GM18858 (cell line): ENCODE results near the gene FGFBP3.
"Not testable (repeated sequence)": the region's sequence is repeated elsewhere in the genome, so short reads cannot be mapped to it uniquely, and the experiment has no call there.

Experiments
- ATAC-seq: cut with Tn5 transposase; IDR thresholded peaks from one replicate; pipeline ENCODE4 v1.9.1; 2021; ENCODE audit not compliant: unreplicated experiment

FGFBP3 gene

DNA sequence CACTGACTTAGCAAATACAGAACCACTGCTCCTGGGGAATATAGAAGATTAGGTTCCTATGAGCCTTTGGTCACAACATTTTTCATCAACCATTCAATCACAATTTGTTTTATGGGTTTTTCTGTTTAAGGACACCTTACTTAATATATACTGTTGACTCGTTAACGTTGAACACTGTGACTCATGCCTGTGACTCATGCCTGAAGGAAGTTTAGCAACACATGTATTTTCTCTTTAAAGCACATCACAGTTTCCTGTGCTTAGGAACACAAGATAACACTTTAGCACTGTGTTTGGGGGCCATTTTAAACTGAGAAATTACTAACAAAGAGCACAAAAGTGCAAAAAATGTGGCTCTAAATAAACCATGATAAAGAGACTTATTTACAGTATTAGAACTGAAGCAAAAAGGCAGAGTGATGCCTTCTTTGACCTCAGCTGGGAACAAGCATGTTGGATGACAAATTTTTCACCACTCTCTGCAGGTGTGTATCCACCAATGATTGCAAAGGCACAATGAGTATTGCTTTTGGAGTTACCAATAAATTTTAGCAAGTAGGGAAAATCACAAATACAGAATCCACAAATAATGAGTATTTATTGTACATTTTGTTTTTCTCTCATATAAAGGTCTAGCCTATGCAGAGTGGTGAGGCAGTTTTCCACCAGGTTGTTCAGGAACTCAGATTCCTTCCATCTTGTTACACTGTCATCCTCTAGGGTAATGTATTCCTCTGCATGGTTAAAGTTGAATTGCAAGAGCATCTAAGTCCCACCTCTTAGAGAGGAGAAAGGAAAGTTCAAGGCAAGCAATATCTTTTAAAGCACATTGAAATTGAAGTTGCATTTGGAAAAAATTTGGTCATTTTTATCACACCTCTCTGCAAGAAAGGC is 7.3 kb downstream of the FGFBP3 start:
- no peak for ATAC-seq

DNA sequence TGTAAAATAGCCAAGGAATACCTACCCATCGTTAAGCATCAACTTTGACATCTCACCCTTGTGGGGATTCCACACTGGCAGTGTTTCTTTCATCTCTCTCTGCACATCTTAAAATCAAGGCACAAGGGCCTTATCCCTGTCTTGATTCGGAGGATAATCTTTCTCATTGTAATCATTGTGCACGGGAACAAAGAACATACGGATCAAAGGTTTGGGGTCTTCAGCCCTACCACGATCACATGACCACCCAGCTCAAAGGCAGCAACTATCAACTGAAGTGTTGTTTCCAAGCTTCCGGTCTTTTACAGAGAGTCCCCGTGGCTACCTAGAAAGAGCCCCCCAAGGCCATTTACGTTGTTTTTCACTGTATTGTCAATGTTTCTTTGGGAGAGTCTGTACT is 11.9 kb downstream of the FGFBP3 start:
- ATAC-seq = no peak

DNA sequence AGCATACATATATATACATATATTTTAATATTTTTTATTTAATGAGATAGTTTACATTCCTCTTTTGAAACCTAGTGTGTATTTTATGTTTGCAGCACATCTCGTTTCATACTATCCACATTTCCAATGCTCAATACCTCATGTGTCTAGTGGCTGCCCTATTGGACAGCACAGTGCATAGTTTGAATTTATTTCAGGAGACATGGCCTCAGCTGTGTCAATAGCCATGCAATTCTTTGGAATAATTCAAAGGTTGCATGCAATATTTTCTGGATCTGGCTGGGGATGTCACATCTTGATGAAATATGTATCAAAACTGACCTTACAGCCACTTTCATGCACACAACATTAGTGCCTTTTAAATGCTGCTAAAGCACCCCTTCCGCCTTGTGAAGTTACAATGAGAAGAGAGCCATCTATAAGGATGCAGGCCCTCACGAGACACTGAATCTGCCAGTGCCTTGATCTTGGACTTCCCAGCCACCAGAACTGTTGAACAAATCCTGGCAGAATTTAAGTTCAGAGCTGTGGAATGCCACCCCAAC is 13.0 kb downstream of the FGFBP3 start:
- no peak for ATAC-seq

DNA sequence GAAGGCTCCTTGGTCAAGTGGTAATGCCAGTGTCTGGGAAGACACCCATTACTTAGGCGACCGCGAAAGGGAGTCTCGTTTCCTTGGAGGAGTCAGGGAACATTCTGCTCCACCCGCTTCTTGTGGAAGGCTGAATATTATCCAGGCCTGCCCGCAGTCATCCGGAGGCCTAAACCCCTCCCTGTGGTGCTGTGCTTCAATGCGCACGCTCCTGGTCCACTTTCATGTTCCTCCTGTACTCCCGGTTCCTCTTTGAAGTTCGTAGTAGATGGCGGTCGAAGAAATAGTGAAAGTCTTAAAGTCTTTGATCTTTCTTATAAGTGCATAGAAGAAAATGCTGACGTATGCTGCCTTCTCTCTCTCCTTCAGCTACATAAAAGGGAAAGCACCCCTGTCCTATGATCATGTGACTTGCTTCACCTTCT is 15.0 kb downstream of the FGFBP3 start:
- not testable (repeated sequence) for ATAC-seq

DNA sequence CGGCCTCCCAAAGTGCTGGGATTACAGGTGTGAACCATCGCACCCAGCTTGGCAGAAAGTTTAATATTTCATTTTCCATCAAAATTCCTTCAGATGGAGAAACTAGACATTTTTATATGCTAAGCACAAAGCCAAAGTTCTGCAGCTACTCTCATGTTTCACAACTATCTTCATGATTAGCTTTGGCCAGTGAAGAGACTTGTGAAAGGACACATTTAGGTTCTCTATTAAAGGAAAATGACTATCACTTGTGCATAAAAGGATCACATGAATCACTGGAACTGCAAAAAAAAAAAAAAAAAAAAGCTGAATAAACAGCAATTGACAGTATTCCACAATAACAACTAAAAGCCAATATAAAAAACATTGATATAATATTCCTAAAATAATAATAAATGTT is 16.2 kb downstream of the FGFBP3 start:
- no peak for ATAC-seq

DNA sequence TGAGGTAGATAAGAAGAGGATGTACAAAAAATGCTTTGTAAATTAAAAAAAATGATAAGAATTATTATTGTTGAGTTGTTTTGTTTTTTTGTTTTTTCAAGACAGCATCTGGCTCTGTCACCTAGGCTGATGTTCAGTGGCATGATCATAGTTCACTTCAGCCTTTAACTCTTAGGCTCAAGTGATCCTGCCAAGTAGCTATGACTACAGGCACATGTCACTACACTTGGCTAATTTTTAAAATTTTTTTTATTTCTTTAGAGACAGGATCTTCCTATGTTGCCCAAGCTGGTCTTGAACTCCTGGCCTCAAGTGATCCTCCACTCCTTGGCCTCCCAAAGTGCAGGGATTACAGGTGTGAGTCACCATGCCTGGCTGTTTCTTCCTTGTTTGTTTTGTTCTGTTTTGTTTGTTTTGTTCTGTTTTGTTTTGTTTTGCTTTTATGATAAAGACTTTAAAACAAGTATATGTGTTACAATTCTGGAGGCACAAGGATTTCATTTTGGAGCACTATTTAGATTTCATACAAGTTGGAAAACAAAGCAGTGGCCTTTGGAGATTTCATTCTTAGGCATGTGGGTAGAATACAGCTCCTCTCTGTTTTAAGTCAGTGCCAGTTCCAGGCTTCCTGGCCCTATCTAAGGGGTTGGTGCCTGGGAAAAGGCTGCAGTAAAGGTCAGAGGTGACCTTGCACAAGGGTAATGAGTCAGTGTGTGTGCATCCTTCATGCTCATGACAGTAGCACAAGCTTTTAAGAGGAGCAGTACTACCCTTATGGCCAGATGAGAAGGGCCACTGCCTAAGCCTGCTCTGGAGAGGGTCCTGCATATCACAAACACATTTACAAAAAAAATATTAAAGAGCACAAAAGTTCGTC is 17.9 kb downstream of the FGFBP3 start:
- ATAC-seq = no peak

DNA sequence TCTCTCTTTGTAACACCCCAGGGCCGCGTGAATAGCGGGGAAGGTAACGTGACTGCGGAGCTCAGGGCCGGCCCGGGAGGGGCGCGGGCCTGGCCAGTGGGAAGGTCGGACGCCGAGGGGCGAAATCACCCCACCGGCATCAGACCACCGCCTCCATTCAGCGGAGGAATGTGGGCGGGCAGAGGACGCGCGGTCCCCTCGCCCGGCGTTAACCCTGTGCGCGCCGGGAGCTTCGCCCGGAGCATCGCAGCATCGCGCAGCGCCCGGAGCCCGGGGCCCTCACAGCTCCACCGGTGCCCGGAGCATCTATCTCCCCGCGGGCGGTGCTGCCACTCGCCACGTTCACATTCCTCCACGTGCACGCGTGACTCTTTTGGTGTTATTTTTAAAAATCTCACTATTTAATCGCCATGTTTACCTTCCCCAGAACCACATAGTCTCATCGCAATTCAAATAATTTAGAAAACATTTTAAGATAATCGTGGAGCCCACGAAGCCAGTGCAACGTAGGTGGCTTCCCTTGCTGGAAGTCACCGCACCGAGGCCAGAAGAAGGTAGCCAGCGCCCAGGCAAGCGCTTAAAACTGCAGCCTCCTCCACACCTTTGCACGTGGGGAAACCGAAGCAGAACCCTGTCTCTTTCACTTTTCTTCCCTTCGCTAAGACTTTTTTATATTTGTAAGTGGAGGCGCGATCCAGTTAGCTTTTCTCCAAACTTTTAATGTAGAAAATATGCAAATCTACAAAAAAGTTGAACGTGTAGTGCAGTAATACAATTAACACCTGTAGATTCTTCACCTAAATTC is 21.8 kb downstream of the FGFBP3 start:
- ATAC-seq = no peak

DNA sequence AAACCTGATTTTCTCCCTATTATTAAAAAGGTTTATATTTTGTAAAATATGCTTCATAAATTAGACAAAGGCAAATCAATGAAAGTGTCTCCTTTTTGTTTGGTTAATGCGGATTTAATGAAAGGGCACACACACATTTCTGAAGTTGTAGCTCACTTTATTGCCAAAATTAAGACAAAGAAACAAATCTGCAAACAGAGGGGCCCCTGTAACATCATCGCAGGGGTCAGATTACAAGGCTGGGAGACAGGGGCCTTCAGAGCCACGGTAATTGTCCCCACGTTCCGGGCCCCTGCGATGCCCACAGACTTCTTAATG is 22.4 kb downstream of the FGFBP3 start:
- ATAC-seq = no peak

DNA sequence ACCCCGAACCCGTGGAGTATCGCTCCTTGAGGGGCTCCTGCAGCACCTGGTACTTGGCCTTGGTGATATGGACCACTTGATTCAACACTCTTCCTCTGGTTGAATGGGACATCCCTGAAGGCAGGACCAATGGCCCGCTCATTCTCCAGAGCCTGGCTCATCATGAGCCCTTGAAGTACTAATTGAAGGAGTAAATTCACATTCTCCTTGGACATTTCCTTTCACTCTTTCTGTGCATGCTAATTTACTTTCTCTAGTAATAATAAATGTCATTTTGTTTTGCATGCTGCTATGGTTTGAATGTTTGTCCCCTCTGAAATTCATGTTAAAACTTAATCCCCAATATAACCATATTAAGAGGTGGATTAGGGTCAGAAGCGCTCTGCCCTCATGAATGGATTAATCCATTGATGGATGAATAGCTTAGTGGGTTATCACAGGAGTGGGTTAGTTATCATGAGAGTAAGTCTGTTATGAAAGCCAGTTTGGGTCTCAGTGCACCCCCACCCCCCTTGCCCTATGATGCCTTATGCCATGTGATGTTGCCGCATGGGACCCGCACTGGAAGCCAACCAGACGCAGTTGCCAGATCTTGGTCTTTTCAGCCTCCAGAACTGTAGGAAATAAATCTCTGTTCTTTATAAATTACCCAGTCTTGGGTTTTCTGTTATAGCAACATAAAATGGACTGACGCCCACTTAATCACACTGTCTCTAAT is 23.8 kb downstream of the FGFBP3 start:
- ATAC-seq = no peak

DNA sequence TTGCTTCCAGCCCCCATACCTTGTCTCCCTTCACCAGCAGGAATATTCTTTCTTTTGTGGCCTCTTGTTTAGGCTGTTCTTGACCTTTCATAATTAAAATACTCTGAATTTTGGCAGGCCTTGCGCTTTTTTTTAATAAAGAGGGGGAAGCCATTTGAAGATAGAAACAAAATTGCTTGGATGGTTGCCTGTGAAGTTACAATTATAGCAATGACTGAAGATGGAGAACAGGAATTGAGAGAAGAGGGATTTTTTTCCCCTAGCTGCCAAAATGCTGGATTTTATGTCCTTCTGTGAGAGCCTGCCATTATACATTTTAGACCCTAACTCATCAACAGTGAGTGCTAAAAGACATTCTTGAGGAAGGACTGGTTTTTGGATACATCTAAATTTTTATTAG is 24.8 kb downstream of the FGFBP3 start:
- ATAC-seq = no peak

DNA sequence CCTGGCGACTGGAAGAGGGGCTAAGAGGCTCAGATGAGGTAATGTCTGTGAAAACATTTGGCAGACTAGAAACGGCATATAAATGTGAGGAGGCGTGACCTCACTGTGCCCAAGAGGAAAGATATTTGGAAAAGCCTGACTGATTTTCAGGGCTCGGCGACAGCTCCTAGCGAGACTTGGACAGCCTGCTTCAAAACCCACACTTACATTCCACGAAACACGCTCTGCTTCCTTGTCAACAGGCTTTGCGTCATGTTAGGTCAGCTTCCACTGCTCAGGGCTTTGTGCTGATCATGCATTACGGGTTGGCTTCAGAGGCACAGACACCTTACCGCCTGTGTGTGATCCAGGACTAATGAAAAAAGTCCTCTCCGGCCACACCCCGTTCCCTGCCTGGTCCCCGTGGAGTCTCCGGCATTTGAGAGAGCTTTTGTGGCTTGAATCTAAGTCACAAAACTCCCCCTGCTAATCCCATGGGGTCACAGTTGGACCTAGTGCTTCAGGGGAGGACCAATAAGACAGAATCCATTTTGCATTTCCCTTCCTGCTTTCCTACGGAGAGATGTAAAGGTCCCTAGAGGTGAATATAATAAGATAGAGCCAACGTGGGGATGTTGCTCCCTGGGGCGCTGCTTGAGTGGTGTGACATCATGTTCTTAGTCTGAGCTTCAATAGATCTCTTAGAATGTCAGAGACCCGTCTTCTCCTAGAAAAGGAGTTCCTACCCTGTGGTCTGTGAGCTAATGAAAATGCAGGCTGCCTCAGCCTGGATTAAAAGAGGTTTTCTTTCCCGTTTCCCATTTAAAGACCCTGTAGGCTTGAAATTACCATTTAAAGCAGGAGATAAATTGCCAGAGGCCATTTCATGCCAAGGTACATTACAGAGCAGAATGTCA is 25.5 kb downstream of the FGFBP3 start:
- ATAC-seq = no peak

DNA sequence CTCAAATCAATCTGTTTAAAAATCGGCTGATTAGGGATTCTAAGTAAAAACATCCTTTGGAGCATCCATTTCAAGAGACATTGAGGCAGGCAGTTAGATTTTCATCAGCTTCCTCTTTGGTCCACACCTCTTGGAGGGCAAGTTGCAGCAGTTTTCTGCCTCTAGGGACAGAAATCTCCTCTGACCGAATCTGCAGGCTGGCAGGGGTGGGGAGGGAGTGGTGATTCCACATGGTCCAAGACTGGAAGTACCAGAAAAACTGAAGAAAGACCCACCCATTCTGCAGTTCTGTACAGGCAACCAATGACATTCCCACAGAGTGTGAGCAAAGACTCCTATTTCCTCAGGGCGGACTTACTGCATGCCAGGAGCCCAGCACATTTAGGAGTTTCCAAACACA is 29.0 kb downstream of the FGFBP3 start:
- ATAC-seq = no peak

DNA sequence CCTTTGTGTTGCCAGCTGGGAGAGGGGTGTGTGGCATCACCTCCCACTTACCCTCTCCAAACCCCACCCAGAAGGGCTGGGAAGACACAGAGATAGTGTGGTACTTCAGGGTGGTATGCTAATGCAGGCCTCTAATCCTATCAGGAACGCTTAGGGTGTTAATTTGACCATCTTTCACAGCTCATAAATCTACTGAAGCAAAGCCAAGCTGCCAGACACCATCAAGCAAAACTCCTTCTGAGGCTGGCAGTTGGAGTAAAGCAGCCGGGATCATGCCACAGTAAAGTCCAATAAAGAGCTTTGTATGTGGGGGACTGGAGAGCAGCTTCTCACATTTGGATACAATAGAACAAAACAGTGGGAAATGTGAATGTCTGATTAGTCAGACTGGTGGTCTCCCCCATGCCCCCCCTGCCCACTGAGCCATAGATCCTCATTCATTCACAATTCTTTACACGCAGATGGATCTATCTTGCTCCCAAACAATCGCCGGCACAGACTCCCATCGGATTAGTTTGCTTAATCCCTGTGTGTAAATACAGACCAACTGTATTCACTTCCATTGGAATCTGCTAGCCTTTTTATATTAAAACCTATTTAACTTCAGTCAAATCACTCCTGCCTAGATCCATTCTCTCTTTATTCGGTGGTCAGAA is 29.6 kb downstream of the FGFBP3 start:
- ATAC-seq = no peak

DNA sequence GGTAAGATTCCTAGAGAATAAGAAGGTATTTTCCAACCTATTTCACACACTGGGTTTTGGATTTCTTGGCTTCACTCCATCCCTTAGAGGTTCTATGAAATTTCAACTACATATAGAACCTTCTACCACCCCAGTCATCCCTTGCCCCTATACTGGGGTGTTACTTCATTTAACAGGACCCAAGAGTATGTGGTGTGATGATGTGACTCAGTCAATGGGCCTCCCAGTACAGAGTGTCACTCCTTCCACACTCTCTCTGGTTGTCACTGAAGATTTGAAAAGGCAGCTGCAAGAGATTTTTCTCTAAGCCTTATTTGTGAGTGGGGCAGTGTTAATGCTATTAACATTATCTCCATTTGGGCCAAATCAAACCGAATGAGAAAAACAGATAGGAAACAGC is 33.5 kb downstream of the FGFBP3 start:
- no peak for ATAC-seq

DNA sequence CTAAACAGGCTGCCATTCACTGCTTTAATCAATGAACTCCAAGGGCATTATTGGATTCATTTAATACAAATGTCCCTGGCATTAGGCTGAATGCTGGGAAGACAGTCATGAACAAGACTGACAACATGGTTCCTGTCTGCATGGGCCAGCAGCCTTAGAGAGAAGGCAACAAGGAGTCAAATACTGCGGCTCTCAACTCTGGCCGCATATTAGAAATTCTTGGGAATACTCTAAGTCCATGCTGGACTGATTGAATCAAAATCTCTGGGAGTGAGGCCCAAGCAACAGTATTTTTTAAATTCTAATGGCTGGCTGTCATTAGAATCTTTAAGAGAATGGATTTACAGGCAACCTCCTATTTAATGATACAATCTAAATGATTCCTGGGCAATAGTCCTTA is 34.1 kb downstream of the FGFBP3 start:
- ATAC-seq = no peak

DNA sequence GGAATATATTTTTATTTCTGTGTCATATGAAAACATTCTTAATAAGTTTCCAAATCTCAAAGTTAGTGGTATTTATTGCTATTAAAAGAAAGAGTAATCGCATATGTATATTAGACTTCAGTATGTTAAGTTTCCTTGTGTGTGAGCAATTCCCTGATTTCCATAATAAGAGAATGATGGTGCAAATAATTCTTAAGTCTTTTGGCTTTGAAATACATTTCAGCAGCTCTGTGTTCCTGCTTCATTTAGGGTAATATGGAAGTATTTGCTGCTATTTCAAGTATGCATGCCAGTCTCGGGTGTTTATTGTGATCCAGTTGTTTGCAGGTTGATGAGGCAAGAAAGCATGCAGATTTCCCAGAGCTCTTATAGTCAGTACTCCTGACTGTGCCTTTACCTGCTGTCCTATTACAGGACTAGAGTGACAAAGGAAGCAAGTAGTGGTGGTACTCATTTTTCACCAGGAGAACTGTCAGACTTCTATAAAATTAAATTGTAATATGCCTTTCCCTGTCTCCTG is 43.7 kb downstream of the FGFBP3 start:
- no peak for ATAC-seq

DNA sequence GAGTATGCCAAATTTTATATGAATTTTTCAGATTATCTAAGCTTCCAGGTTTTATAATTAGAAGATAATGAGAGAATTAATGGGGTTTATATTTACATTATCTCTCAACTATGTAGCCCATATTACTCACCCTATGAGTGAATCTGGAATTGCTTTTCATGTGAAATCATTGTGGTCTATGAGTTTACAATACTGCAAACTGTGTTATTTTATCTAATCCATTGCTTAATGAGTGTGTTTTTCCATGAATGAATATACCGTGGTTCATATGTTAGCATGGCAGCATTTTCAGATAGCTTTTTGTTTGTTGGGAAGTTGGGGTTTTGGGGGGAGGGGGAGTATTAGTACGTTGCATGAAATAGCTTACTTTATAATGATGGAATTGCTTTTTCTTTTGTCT is 44.5 kb downstream of the FGFBP3 start:
- no peak for ATAC-seq

DNA sequence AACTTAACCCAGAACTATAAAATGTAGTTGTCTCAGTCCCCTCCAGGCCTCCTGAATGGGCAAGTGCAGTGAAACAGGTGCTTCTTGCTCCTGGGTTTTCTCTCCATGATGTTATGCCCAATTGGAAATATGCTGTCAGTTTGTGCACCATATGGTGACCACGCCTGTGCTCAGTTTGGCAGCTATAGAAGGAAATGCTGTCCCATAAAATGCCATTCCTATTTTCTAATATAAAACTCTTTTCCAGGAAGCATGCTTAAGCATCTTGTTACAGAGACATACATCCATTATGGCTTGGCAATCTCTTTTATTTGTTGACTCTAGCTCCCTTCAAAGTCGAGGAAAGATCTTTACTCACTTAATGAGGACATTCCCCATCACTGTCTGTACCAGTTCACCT is 45.2 kb downstream of the FGFBP3 start:
- no peak for ATAC-seq

DNA sequence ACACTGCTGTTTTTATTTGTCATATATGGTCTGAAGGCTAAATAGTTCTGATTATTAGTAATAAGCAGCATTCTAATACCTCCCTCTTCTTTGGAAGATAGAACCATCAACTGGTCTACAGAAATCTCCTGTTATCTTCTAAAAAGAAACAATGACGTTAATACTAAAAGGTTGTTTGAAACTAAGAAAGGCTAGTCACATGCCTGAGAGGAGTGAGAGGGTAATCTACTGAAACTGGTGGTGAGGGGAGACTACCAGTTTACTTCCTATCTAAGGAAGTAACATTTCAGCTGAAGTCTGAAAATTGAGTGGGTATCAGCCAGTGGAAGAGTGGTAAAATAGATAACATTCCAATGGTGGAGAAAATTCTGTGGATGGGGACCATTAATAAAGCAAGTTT is 48.4 kb downstream of the FGFBP3 start:
- no peak for ATAC-seq
